BE2C (cell line): Measurements from ENCODE around the gene XRCC1.

Source experiments
- DNase-seq: peaks from one replicate; pipeline ENCODE4 v3.0.0-alpha.2; 2020
- H3K27me3 ChIP-seq: fragments of 250-450 bp; sonication (Bioruptor Pico); 2 replicates; pipeline ENCODE4 v1.5.1; 2020; ENCODE audit warnings: mild to moderate bottlenecking
- H3K36me3 ChIP-seq: fragments of 250-450 bp; sonication (Bioruptor Pico); 2 replicates; pipeline ENCODE4 v1.5.1; 2020; ENCODE audit warnings: mild to moderate bottlenecking
- H3K4me1 ChIP-seq: fragments of 250-450 bp; sonication (Bioruptor Pico); 2 replicates; pipeline ENCODE4 v1.5.1; 2020
- H3K4me3 ChIP-seq: 2 replicates; pipeline ENCODE4 v1.5.1; 2011; ENCODE audit warnings: low read depth, low read length
- H3K9me3 ChIP-seq: fragments of 250-450 bp; sonication (Bioruptor Pico); 2 replicates; pipeline ENCODE4 v1.5.1; 2020
- TF ChIP-seq, protein P1 (sequence below): IDR thresholded peaks from 2 replicates; pipeline ENCODE4 v1.5.1; 2012; ENCODE audit warnings: mild to moderate bottlenecking, low read depth, low read length

Gene XRCC1

GRCh38 chr19:43507880-43508279, 67.4 kb downstream of the XRCC1 start:
- no peaks in the 10 kb centered on the region for H3K27me3 ChIP-seq
- no peaks in the 10 kb centered on the region for H3K4me1 ChIP-seq
- no peaks in the 10 kb centered on the region for H3K9me3 ChIP-seq
- H3K36me3 ChIP-seq = no peaks in the 10 kb centered on the region
- TF ChIP-seq, protein P1, sequence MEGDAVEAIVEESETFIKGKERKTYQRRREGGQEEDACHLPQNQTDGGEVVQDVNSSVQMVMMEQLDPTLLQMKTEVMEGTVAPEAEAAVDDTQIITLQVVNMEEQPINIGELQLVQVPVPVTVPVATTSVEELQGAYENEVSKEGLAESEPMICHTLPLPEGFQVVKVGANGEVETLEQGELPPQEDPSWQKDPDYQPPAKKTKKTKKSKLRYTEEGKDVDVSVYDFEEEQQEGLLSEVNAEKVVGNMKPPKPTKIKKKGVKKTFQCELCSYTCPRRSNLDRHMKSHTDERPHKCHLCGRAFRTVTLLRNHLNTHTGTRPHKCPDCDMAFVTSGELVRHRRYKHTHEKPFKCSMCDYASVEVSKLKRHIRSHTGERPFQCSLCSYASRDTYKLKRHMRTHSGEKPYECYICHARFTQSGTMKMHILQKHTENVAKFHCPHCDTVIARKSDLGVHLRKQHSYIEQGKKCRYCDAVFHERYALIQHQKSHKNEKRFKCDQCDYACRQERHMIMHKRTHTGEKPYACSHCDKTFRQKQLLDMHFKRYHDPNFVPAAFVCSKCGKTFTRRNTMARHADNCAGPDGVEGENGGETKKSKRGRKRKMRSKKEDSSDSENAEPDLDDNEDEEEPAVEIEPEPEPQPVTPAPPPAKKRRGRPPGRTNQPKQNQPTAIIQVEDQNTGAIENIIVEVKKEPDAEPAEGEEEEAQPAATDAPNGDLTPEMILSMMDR = no peak
- no peak overlapping the region for H3K4me3 ChIP-seq
- no peak for DNase-seq

DNA sequence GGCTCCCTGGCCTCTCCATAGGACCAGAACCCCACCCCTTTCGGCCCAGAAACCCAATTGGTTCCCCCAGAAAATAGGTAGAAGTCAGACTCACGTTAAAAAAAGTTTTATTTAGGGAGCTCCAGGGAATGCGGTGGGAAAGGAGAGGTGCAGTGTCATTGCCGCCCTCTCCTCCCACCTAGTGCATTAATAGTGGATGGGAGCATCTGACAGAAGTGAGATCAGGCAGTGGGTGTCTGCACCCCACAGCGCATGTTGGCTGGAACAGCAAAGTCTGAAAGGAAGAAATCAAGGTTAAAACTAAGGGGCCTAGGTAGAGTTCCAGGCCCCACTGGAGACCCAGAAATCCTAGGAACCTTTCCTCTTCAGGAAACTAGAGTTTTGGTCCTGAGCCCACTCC, 68.7 kb downstream of the XRCC1 start:
- TF ChIP-seq, protein P1 = no peak
- no peaks in the 10 kb centered on the region for H3K9me3 ChIP-seq
- no peak overlapping the region for H3K4me3 ChIP-seq
- no peaks in the 10 kb centered on the region for H3K36me3 ChIP-seq
- H3K4me1 ChIP-seq = no peaks in the 10 kb centered on the region
- H3K27me3 ChIP-seq = no peaks in the 10 kb centered on the region
- no peak for DNase-seq

GRCh38 chr19:43505941-43506340, 69.4 kb downstream of the XRCC1 start:
- Histone ChIP-seq H3K27me3 (no peaks in the 10 kb centered on the region), H3K4me3 (no peak overlapping the region), H3K36me3 (no peaks in the 10 kb centered on the region), H3K4me1 (no peaks in the 10 kb centered on the region), H3K9me3 (no peaks in the 10 kb centered on the region)
- no peak for DNase-seq
- TF ChIP-seq, protein P1 = no peak

DNA sequence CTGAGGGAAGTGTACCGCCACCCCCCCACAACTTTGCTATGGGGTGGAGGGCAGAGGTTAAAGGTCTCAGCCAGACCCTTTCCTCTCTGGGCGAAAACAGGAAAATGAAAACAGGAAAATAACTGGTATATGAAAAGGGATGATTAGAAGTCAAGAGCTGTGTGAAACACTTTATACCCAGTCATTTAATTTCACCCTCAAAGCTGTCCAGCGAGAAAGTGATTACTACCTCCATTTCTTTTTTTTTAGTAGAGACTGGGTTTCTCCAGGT, 70.2 kb downstream of the XRCC1 start:
- Histone ChIP-seq H3K4me1 (no peaks in the 10 kb centered on the region), H3K9me3 (no peaks in the 10 kb centered on the region), H3K36me3 (no peaks in the 10 kb centered on the region), H3K27me3 (no peaks in the 10 kb centered on the region), H3K4me3 (no peak overlapping the region)
- TF ChIP-seq, protein P1 = no peak
- no peak for DNase-seq

GRCh38 chr19:43504426-43505185, 70.7 kb downstream of the XRCC1 start, which contains the start of gene PHLDB3:
TSS of gene PHLDB3 (minus strand) at chr19:43504746. CDS start at chr19:43504118, 628 bp downstream.
- Histone ChIP-seq H3K36me3 (no peaks in the 10 kb centered on the region), H3K4me1 (no peaks in the 10 kb centered on the region), H3K27me3 (no peaks in the 10 kb centered on the region), H3K9me3 (no peaks in the 10 kb centered on the region), H3K4me3 (peak within 1 kb of the TSS; percentile 83)
- TF ChIP-seq, protein P1 = no peak
- peak; percentile 34 for DNase-seq
